ENCODE measurements around the gene MRPS18A.

The MRPS18A gene

GRCh38 chr6:43687437-43688347, at the start of gene MRPS18A:
TSS of gene MRPS18A (minus strand) at chr6:43687791. CDS start at chr6:43687779, 12 bp downstream.
- Histone ChIP-seq H3K27ac (ENCODE audit: low read depth, low read length) (peak within 1 kb of the TSS; percentile 79), H3K9me3 (ENCODE audit: control insufficient read depth in 1 of 2, low read length in 2 of 2) (no peaks in the 10 kb centered on the region), H3K36me3 (ENCODE audit: control insufficient read depth in 1 of 2, insufficient read depth in 2 of 2, low read length in 2 of 2) (peaks cover 0 to 7% of the 10 kb centered on the region in 2 donors), H3K9ac (ENCODE audit: low read depth in 1 of 2, low read length in 2 of 2) (peak within 1 kb of the TSS; percentile 61 to 94), H3K4me1 (ENCODE audit: control insufficient read depth in 1 of 2, insufficient read depth in 2 of 2, low read length in 2 of 2) (peaks cover 35 to 45% of the 10 kb centered on the region in 2 donors), H3K27me3 (ENCODE audit: control insufficient read depth in 1 of 2, insufficient read depth in 2 of 2, low read length in 2 of 2) (no peaks in the 10 kb centered on the region), H3K4me3 (ENCODE audit: low read depth in 1 of 2, low read length in 2 of 2) (peak within 1 kb of the TSS; percentile 78 to 91)

GRCh38 chr6:43736844-43737243, 49.3 kb upstream of the MRPS18A start:
- Histone ChIP-seq H3K27ac (ENCODE audit: low read depth, low read length) (no peak overlapping the region), H3K9me3 (ENCODE audit: control insufficient read depth in 1 of 2, low read length in 2 of 2) (no peaks in the 10 kb centered on the region), H3K4me3 (ENCODE audit: low read depth in 1 of 2, low read length in 2 of 2) (no peak overlapping the region), H3K4me1 (ENCODE audit: control insufficient read depth in 1 of 2, insufficient read depth in 2 of 2, low read length in 2 of 2) (peaks cover 13 to 16% of the 10 kb centered on the region in 2 donors), H3K9ac (ENCODE audit: low read depth in 1 of 2, low read length in 2 of 2) (no peak overlapping the region), H3K27me3 (ENCODE audit: control insufficient read depth in 1 of 2, insufficient read depth in 2 of 2, low read length in 2 of 2) (no peaks in the 10 kb centered on the region), H3K36me3 (ENCODE audit: control insufficient read depth in 1 of 2, insufficient read depth in 2 of 2, low read length in 2 of 2) (no peaks in the 10 kb centered on the region)

GRCh38 chr6:43736211-43736786, 48.7 kb upstream of the MRPS18A start:
- Histone ChIP-seq H3K27me3 (ENCODE audit: control insufficient read depth in 1 of 2, insufficient read depth in 2 of 2, low read length in 2 of 2) (no peaks in the 10 kb centered on the region), H3K27ac (ENCODE audit: low read depth, low read length) (no peak overlapping the region), H3K9ac (ENCODE audit: low read depth in 1 of 2, low read length in 2 of 2) (no peak overlapping the region), H3K4me3 (ENCODE audit: low read depth in 1 of 2, low read length in 2 of 2) (no peak overlapping the region), H3K36me3 (ENCODE audit: control insufficient read depth in 1 of 2, insufficient read depth in 2 of 2, low read length in 2 of 2) (no peaks in the 10 kb centered on the region), H3K9me3 (ENCODE audit: control insufficient read depth in 1 of 2, low read length in 2 of 2) (peaks cover 0 to under 1% of the 10 kb centered on the region in 2 donors), H3K4me1 (ENCODE audit: control insufficient read depth in 1 of 2, insufficient read depth in 2 of 2, low read length in 2 of 2) (peaks cover 13 to 16% of the 10 kb centered on the region in 2 donors)

DNA sequence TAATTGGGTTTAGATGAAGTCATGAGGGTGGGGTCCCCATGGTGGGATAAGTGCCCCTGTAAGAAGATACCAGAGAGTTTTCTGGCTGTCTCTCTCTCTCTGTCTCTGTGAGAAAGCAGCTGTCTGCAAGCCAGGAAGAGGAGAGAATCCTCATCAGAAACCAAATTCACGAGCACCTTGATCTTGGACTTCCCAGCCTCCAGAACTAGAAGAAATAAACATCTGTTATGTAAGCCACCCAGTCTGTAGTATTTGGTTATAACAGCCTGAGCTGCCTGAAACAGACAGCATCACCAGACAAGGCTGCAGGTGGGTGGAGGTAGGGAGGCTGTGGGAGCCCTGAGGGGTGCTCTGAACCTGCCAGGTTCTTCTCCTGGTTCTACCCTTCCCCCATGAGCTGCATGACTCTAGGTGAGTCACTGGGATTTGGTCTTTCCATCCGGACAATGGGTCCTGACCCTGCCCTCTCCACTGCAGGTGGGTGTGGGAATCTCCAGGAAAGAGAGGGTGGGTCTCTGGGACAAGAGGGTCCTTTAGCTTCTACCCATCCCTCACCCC, 48.1 kb upstream of the MRPS18A start:
- no peak overlapping the region for H3K9ac ChIP-seq (ENCODE audit: low read depth in 1 of 2, low read length in 2 of 2)
- H3K36me3 ChIP-seq (ENCODE audit: control insufficient read depth in 1 of 2, insufficient read depth in 2 of 2, low read length in 2 of 2): no peaks in the 10 kb centered on the region
- H3K4me1 ChIP-seq (ENCODE audit: control insufficient read depth in 1 of 2, insufficient read depth in 2 of 2, low read length in 2 of 2): peaks cover 13 to 16% of the 10 kb centered on the region in 2 donors

GRCh38 chr6:43734294-43734665, 46.7 kb upstream of the MRPS18A start:
- H3K9ac ChIP-seq (ENCODE audit: low read depth in 1 of 2, low read length in 2 of 2): no peak overlapping the region
- H3K27me3 ChIP-seq (ENCODE audit: control insufficient read depth in 1 of 2, insufficient read depth in 2 of 2, low read length in 2 of 2): no peaks in the 10 kb centered on the region
- H3K4me1 ChIP-seq (ENCODE audit: control insufficient read depth in 1 of 2, insufficient read depth in 2 of 2, low read length in 2 of 2): peaks cover 6 to 7% of the 10 kb centered on the region in 2 donors
- H3K27ac ChIP-seq (ENCODE audit: low read depth, low read length): no peak overlapping the region
- no peak overlapping the region for H3K4me3 ChIP-seq (ENCODE audit: low read depth in 1 of 2, low read length in 2 of 2)
- peaks cover 0 to 5% of the 10 kb centered on the region in 2 donors for H3K9me3 ChIP-seq (ENCODE audit: control insufficient read depth in 1 of 2, low read length in 2 of 2)
- H3K36me3 ChIP-seq (ENCODE audit: control insufficient read depth in 1 of 2, insufficient read depth in 2 of 2, low read length in 2 of 2): no peaks in the 10 kb centered on the region

More for the DNA sequence above, 48.1 kb upstream of the MRPS18A start:
- no peak overlapping the region for H3K27ac ChIP-seq (ENCODE audit: low read depth, low read length)
- H3K9me3 ChIP-seq (ENCODE audit: control insufficient read depth in 1 of 2, low read length in 2 of 2): peaks cover 0 to 5% of the 10 kb centered on the region in 2 donors
- no peak overlapping the region for H3K4me3 ChIP-seq (ENCODE audit: low read depth in 1 of 2, low read length in 2 of 2)
- no peaks in the 10 kb centered on the region for H3K27me3 ChIP-seq (ENCODE audit: control insufficient read depth in 1 of 2, insufficient read depth in 2 of 2, low read length in 2 of 2)

DNA sequence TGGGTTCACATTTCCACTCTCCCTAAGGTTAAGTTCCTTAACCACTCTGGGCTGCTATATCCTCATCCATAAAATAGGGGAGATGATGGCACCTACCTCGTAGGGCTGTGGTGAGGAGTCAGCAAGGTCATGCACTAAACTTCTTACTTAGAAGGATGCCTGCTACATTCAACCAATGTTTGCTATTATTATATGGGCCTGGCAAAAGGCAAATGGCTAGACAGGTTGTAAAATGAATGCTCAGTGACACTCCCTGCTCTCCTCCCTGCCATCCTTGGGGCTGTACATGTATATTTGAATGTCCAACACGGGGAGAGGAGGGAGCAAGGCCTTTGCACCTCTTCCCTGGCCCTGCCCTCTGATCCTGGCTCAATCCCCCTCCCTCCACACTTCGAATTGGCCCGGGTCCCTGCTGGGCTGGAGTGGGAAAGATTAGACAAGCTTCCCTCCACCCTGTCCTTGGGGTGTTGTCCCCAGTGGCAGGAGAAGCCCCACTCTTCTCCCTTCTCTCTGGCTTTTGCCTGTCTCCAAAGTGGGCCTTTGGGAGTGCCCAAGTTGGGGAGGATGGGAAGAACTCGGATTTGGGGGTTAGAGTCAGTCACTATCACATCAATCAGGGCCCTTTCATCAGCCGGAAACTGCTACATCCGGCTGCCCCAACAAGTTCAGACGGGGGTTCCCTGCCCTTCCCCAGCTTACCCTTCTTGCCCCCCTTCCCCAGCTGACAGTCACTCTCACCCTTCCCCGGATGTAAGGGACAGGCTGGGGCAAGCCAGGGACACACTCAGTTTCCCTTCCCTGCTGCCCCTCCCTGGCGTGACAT, 46.1 kb upstream of the MRPS18A start:
- H3K9me3 ChIP-seq (ENCODE audit: control insufficient read depth in 1 of 2, low read length in 2 of 2): peaks cover 0 to 5% of the 10 kb centered on the region in 2 donors
- no peak overlapping the region for H3K27ac ChIP-seq (ENCODE audit: low read depth, low read length)
- H3K4me1 ChIP-seq (ENCODE audit: control insufficient read depth in 1 of 2, insufficient read depth in 2 of 2, low read length in 2 of 2): peaks cover 7 to 11% of the 10 kb centered on the region in 2 donors
- no peaks in the 10 kb centered on the region for H3K27me3 ChIP-seq (ENCODE audit: control insufficient read depth in 1 of 2, insufficient read depth in 2 of 2, low read length in 2 of 2)
- no peak overlapping the region for H3K4me3 ChIP-seq (ENCODE audit: low read depth in 1 of 2, low read length in 2 of 2)
- no peak overlapping the region for H3K9ac ChIP-seq (ENCODE audit: low read depth in 1 of 2, low read length in 2 of 2)
- no peaks in the 10 kb centered on the region for H3K36me3 ChIP-seq (ENCODE audit: control insufficient read depth in 1 of 2, insufficient read depth in 2 of 2, low read length in 2 of 2)

GRCh38 chr6:43730634-43731033, 43.0 kb upstream of the MRPS18A start:
- peaks cover 0 to 5% of the 10 kb centered on the region in 2 donors for H3K9me3 ChIP-seq (ENCODE audit: control insufficient read depth in 1 of 2, low read length in 2 of 2)
- no peak overlapping the region for H3K4me3 ChIP-seq (ENCODE audit: low read depth in 1 of 2, low read length in 2 of 2)
- no peaks in the 10 kb centered on the region for H3K36me3 ChIP-seq (ENCODE audit: control insufficient read depth in 1 of 2, insufficient read depth in 2 of 2, low read length in 2 of 2)
- H3K4me1 ChIP-seq (ENCODE audit: control insufficient read depth in 1 of 2, insufficient read depth in 2 of 2, low read length in 2 of 2): peaks cover 9 to 12% of the 10 kb centered on the region in 2 donors
- H3K27ac ChIP-seq (ENCODE audit: low read depth, low read length): no peak overlapping the region
- no peak overlapping the region for H3K9ac ChIP-seq (ENCODE audit: low read depth in 1 of 2, low read length in 2 of 2)
- no peaks in the 10 kb centered on the region for H3K27me3 ChIP-seq (ENCODE audit: control insufficient read depth in 1 of 2, insufficient read depth in 2 of 2, low read length in 2 of 2)

DNA sequence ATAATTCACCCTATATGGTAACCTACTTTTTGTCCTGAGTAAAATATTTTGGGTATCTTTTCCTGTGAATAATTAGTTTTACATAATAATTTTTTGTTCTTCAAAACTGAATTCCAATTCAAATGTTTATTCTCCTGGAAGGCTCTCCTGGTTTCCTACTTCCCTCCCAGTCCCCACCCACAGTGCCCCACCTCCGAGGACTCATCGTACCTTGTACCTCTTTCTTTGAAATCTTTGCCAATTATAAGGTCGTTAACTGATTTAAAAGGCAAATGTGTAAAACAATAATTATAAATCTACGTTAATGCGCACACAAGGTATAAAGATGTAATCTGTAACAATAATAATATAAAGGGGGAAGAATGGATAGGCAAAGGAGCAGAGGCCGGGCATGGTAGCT, 41.9 kb upstream of the MRPS18A start:
- H3K4me1 ChIP-seq (ENCODE audit: control insufficient read depth in 1 of 2, insufficient read depth in 2 of 2, low read length in 2 of 2): peaks cover 20 to 23% of the 10 kb centered on the region in 2 donors
- H3K9ac ChIP-seq (ENCODE audit: low read depth in 1 of 2, low read length in 2 of 2): no peak overlapping the region
- no peaks in the 10 kb centered on the region for H3K36me3 ChIP-seq (ENCODE audit: control insufficient read depth in 1 of 2, insufficient read depth in 2 of 2, low read length in 2 of 2)

GRCh38 chr6:43728586-43728985, 41.0 kb upstream of the MRPS18A start:
- Histone ChIP-seq H3K27ac (ENCODE audit: low read depth, low read length) (no peak overlapping the region), H3K36me3 (ENCODE audit: control insufficient read depth in 1 of 2, insufficient read depth in 2 of 2, low read length in 2 of 2) (no peaks in the 10 kb centered on the region), H3K9me3 (ENCODE audit: control insufficient read depth in 1 of 2, low read length in 2 of 2) (peaks cover 0 to 5% of the 10 kb centered on the region in 2 donors), H3K27me3 (ENCODE audit: control insufficient read depth in 1 of 2, insufficient read depth in 2 of 2, low read length in 2 of 2) (no peaks in the 10 kb centered on the region), H3K9ac (ENCODE audit: low read depth in 1 of 2, low read length in 2 of 2) (peak overlapping the region in 1 of 2 donors; percentile 39), H3K4me3 (ENCODE audit: low read depth in 1 of 2, low read length in 2 of 2) (no peak overlapping the region), H3K4me1 (ENCODE audit: control insufficient read depth in 1 of 2, insufficient read depth in 2 of 2, low read length in 2 of 2) (peaks cover 27 to 31% of the 10 kb centered on the region in 2 donors)

More for the DNA sequence above, 41.9 kb upstream of the MRPS18A start:
- H3K4me3 ChIP-seq (ENCODE audit: low read depth in 1 of 2, low read length in 2 of 2): no peak overlapping the region
- no peaks in the 10 kb centered on the region for H3K27me3 ChIP-seq (ENCODE audit: control insufficient read depth in 1 of 2, insufficient read depth in 2 of 2, low read length in 2 of 2)
- no peak overlapping the region for H3K27ac ChIP-seq (ENCODE audit: low read depth, low read length)
- peaks cover 0 to 5% of the 10 kb centered on the region in 2 donors for H3K9me3 ChIP-seq (ENCODE audit: control insufficient read depth in 1 of 2, low read length in 2 of 2)

All from duodenal mucosa (tissue), 2 donors.